GM08714 (cell line): ENCODE data around the gene WNT5B.
"Not testable (repeated sequence)": the region's sequence is repeated elsewhere in the genome, so short reads cannot be mapped to it uniquely, and the experiment has no call there.

Experiments
- H3K4me3 ChIP-seq: fragments of 200-500 bp; sonication (Bioruptor generic); 2 replicates; pipeline ENCODE4 v1.5.1; 2014; ENCODE audit warnings: mild to moderate bottlenecking, low read length, inconsistent platforms
- ZNF274 ChIP-seq: IDR thresholded peaks from 2 replicates; pipeline ENCODE4 v1.6.1; 2012; ENCODE audit warnings: mild to moderate bottlenecking, low read depth, low read length

The WNT5B gene

GRCh38 chr12:1592444-1593173 is 36.4 kb upstream of the WNT5B start:
- peak overlapping the region; percentile 75 for H3K4me3 ChIP-seq
- no peak for TF ChIP-seq ZNF274

GRCh38 chr12:1593174-1594005 is 35.6 kb upstream of the WNT5B start:
- TF ChIP-seq ZNF274 = no peak
- H3K4me3 ChIP-seq = peak overlapping the region; percentile 75; the same call in 1 of the 2 replicates

- TF ChIP-seq ZNF274 = no peak
- H3K4me3 ChIP-seq = peak overlapping the region; percentile 75; the same call in 1 of the 2 replicates
These were observed 35.1 kb upstream of the WNT5B start for GRCh38 chr12:1594006-1594260.

GRCh38 chr12:1594261-1595025 is 34.6 kb upstream of the WNT5B start, which contains the start of gene FBXL14:
Gene FBXL14 (minus strand): TSS chr12:1594581. CDS start chr12:1594066, 515 bp downstream.
- peak within 1 kb of the TSS; percentile 75 for H3K4me3 ChIP-seq
- no peak for TF ChIP-seq ZNF274

- H3K4me3 ChIP-seq = peak overlapping the region; percentile 75
- no peak for TF ChIP-seq ZNF274
These were observed 33.9 kb upstream of the WNT5B start for GRCh38 chr12:1595026-1595561.

GRCh38 chr12:1595690-1596347 is 33.2 kb upstream of the WNT5B start:
- H3K4me3 ChIP-seq = no peak overlapping the region
- no peak for TF ChIP-seq ZNF274

GRCh38 chr12:1598757-1599156 is 30.3 kb upstream of the WNT5B start:
- no peak for TF ChIP-seq ZNF274
- H3K4me3 ChIP-seq = no peak overlapping the region

- not testable (repeated sequence) for H3K4me3 ChIP-seq
These were observed 26.3 kb upstream of the WNT5B start for GRCh38 chr12:1602706-1603105.

GRCh38 chr12:1603269-1603993 is 25.6 kb upstream of the WNT5B start:
- no peak for TF ChIP-seq ZNF274
- no peak overlapping the region for H3K4me3 ChIP-seq

- no peak overlapping the region for H3K4me3 ChIP-seq
- TF ChIP-seq ZNF274 = no peak
These were observed 24.6 kb upstream of the WNT5B start for GRCh38 chr12:1604464-1604863.

- TF ChIP-seq ZNF274 = no peak
These were observed 23.7 kb upstream of the WNT5B start for GRCh38 chr12:1605129-1606020.

GRCh38 chr12:1606021-1606622 is 22.9 kb upstream of the WNT5B start:
- TF ChIP-seq ZNF274 = no peak
- no peak overlapping the region; the same call in 1 of the 2 replicates for H3K4me3 ChIP-seq

More at GRCh38 chr12:1605129-1606020, 23.7 kb upstream of the WNT5B start:
- peak overlapping the region; percentile 8; the same call in 1 of the 2 replicates for H3K4me3 ChIP-seq
